HG03066 (cell line): Measurements from ENCODE around the gene NRP1.

ENCODE experiments used
- ATAC-seq: cut with Tn5 transposase; IDR thresholded peaks from one replicate; pipeline ENCODE4 v1.9.1; 2021; ENCODE audit warnings: low read depth; ENCODE audit not compliant: unreplicated experiment

Gene NRP1

GRCh38 chr10:33136781-33137180, 197.7 kb downstream of the NRP1 start:
- no peak for ATAC-seq

- no peak for ATAC-seq
Observed at GRCh38 chr10:33136271-33136670, 198.2 kb downstream of the NRP1 start.

GRCh38 chr10:33134011-33134751, 200.3 kb downstream of the NRP1 start:
- no peak for ATAC-seq

GRCh38 chr10:33133557-33133956, 200.9 kb downstream of the NRP1 start:
- ATAC-seq, result no peak

DNA sequence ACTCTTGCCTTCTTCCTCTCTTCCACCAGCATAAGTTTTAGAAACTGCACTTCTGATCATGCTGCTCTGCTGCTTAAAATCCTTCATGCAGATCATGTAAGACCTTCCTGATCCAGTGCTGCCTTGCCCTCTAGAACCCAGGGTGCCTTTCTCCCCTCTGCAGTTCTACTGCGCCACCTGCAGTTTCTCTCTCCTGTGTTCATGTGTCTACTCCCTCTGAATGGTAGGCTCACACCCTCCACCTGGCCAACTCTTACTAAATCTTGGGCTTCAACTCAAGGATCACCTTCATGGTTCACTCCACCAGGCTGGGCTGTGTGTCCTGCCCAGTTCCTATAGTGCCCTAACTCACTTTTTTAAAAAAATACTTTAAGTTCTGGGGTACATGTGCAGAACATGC, 201.8 kb downstream of the NRP1 start:
- ATAC-seq, result no peak

- no peak for ATAC-seq
Observed at GRCh38 chr10:33129996-33130386, 204.5 kb downstream of the NRP1 start.

- ATAC-seq, result no peak
Observed at GRCh38 chr10:33129141-33129995, 205.1 kb downstream of the NRP1 start.

- no peak for ATAC-seq
Observed at GRCh38 chr10:33127622-33128021, 206.8 kb downstream of the NRP1 start.
